Activated CD8-positive, alpha-beta memory T cell treated with anti-CD3 and anti-CD28 coated beads for 4 hours (primary cell): ENCODE measurements around the gene TFE3.

Source experiments
- DNase-seq, 2 donors: peaks; one replicate each; pipeline ENCODE4 v3.0.0-alpha.2; 2020; ENCODE audit warnings: low read depth in 2 of 2

Gene TFE3

GRCh38 chrX:49060914-49061313 is 17.8 kb upstream of the TFE3 start:
- DNase-seq: no peak

- DNase-seq: no peak
Measured at GRCh38 chrX:49059681-49060085, 16.5 kb upstream of the TFE3 start.

DNA sequence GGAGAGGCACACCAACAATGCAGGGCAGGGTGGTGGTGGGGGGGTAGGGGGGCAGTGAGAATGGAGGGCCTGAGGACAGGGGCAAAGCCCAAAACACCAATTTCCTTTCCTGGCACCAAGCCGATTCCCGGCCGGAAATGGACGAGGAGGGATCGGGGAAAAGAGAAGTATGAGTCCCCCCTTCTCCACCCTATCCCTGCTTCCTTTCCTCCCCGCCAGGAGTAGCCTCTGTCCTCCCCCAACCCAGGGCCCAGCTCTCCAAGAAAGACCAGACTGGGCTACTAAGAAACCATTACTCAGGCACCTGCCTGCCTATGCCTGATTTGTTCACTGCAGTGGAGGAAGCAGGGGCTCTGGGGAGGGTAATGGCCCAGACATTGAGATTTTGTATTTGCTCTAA is 16.0 kb upstream of the TFE3 start:
- no peak for DNase-seq

GRCh38 chrX:49058794-49059193 is 15.6 kb upstream of the TFE3 start, which contains the start of gene CCDC120:
TSS of gene CCDC120 (plus strand) at chrX:49058999. CDS start at chrX:49062042, 3,043 bp downstream.
- DNase-seq: no peak

DNA sequence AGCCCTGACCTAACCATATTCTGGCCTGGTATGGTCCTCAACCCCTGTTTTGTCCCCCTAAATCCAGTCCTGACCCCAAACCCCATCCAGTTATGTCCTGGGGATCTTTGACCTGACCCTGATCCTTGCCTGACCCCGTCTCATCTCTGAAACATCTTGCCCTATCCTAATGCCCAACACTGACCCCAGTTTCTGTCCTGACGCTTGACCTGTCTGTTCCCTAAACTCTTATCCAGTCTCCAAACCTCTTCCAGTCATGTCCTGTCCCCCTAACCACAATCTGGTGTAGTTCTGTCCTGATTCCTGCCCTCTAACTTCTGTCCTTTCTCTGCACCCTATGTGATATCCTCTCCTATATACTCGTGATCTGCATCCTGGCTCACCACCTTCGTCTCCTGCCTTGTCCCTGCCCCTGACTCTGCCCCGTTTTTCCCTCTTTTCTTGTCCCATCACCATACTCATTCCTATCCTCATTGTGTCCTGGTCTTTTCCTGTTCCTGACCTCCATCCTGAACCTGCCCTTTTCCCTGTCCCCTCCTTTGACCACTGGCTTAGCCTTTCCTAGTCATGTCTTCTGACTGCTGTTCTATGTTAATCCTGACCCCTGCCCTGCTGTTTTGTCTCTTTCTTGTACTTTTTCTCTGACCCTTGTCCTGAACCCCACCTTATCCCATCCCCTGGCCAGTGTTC is 11.1 kb upstream of the TFE3 start:
- no peak for DNase-seq

DNA sequence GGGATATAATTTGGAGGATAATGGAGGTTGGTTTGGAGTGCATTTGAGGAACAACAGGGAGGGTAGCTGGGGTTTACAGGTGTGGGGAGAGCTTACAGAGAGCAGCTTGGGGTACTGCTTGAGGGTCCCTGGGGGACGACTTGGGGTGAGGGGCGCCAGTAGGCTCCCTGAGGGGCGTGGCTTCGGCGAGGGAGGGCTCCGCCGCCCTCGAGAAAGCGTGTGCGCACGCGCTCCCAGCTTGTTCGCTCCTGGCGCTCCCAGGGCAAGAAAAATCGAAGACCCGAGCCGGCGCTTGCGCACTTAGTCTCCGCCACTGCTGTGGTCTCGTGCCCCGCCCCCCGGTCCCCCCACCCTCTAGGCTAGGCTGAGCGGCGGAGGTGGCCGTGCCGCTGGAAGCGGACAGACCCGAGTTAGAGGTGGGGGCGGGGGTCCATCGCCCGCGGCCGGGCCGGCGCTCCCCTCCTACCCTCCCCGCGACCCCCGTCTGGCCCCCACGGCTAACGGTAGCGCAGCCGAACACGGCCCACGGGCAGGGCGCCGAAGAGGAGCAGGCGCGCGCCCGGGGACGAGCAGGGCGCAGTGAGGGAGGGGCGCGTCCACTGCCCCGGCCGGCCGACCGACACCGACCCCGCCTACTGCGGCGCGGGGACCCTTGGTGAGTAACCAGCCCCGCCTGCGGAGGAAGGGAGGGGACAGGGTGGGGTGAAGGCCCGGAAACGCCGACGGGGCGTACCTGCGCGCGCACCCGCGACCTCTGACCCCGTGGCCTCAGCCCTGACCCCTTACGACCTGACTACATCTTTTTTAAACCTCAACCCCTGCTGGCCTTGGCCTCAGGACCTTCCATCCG is 10.3 kb upstream of the TFE3 start:
- DNase-seq: peak; percentile 33 to 39

- no peak for DNase-seq
Measured at GRCh38 chrX:49043987-49044281, 777 bp upstream of the TFE3 start.

- DNase-seq: no peak
Measured at GRCh38 chrX:49042581-49043219, 457 bp downstream of the TFE3 start.

DNA sequence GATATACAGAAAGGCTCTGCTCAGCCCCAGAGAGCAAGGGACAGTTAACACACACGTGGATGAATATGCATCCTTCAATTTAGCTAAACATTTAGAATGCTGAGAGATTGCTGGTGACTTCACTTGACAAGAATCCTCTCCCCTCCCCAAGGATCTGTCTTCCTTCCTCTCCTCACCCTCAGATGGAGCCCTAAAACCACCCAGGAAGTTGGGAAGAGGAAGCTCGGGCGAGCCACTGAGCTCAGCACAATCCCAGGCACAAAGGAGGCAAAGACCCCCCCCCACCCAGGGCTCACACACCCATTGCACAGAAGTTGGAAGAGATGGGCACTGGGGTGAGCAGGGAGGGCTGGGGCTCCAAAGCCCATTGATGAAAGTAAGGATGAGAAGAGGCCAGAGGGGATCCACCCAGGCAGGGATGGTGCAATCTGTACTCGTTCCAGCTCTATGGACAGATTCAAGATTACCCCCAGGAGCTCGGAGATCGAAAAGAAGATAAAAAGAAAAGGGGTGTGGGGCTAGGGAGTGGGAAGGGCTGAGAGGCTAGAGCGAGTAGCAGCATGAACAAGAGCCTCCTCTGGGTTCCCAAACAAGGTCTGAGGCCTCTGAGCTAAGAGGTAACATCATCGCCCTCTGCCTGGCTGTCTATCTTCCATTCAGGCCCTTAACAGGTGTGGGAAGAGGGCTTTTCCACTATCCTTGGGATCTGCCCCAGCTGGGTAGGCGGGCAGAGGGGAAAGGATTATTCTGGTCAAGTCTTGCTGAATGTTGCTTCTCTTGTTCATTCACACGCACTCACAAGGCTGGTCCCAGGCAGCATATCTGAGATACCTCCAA is 1.2 kb downstream of the TFE3 start:
- no peak for DNase-seq

DNA sequence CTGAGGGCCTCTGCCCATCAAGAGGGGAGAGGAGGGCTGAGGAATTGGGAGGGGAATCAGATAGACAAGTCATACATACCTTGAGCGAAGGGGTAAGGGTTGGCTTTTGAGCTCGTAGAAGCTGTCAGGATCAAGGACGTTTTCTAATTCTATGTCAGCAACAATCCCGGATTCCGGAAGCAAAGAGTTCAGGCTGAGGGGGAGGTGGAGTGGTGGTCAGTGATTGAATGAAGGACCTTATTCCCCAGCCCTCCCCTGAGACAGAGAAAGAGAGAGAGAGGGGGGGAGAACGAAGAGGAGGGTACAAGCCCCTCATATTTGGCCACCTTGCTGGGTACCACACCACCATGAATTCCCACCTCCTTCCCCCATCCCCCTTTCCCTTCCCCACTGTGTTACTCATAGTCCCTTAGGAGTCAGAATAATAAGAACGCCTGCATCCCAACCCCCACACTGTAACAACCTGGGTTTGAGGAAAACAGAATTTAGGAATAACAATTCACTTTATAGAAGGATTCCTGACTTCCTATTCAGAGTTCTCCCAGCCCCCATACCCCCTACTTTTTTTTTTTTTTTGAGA is 2.7 kb downstream of the TFE3 start:
- no peak for DNase-seq

- peak; percentile 10 to 26 for DNase-seq
Measured at GRCh38 chrX:49039598-49040375, 3.4 kb downstream of the TFE3 start.

GRCh38 chrX:49037883-49038475 is 5.2 kb downstream of the TFE3 start:
- no peak for DNase-seq

DNA sequence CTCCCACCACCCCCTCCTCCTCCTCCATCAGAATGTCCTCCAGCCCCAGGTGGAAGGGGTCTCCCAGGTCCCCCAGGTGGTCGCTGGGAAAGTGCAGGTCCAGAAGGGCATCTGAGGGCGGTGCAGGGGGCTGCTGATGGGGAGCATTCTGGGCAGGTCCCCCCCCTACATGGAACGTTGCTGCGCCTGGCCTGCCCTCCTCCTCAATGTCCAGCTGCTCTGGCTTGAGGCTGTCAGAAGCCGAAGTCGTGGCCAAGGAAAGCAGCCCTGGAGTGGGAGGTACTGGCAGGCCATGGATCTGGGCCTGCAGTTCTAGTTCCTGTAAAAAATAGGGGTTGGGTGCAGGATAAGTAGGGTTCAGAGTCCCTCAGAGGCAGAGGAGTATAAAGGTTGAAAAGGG is 12.9 kb downstream of the TFE3 start:
- no peak for DNase-seq

GRCh38 chrX:49029876-49030275 is 13.3 kb downstream of the TFE3 start:
- DNase-seq: no peak

DNA sequence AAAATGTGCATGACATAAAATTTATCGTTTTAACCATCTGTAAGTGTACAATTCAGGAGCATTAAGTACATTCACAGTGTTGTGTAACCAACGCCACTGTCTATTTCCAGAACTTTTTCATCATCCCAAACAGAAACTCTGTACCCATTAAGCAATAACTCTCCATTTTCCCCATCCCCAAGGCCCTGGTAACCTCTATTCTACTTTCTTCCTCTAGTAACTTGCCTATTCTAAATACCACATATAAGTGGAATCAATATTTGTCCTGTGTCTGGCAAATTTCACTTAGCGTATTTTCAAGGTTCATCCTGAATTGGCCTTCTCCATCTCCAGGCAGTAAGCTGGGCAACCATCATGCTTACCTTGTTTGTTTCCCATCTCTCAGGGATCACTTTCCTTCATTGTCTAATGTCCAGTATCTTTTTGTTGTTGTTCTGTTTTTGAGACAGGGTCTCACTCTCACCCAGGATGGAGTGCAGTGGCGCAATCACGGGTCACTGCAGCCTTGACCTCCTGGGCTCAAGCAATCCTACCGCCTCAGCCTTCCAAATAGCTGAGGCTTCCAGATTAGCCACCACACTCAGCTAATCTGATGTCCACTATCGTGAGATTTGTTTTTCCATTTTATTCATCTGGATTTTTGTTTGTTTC is 23.4 kb downstream of the TFE3 start:
- DNase-seq: no peak

DNA sequence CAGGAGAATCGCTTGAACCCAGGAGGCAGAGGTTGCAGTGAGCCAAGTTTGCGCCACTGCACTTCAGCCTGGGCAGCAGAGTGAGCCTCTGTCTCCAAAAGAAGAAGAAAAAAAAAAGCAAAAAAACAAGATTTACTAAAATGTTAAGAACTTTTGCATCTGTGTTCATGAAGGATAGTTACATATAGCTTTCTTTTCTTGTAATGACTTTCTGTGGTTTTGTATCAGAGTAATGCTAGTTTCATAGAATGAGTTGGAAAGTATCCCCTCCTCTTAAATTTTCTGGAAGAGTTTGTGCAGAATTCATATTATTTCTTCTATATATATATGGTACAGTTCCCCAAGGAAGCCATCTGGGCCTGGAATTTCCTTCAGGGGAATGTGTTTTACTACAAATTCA is 24.1 kb downstream of the TFE3 start:
- no peak for DNase-seq

- DNase-seq: no peak
Measured at GRCh38 chrX:49003696-49004095, 39.5 kb downstream of the TFE3 start.

DNA sequence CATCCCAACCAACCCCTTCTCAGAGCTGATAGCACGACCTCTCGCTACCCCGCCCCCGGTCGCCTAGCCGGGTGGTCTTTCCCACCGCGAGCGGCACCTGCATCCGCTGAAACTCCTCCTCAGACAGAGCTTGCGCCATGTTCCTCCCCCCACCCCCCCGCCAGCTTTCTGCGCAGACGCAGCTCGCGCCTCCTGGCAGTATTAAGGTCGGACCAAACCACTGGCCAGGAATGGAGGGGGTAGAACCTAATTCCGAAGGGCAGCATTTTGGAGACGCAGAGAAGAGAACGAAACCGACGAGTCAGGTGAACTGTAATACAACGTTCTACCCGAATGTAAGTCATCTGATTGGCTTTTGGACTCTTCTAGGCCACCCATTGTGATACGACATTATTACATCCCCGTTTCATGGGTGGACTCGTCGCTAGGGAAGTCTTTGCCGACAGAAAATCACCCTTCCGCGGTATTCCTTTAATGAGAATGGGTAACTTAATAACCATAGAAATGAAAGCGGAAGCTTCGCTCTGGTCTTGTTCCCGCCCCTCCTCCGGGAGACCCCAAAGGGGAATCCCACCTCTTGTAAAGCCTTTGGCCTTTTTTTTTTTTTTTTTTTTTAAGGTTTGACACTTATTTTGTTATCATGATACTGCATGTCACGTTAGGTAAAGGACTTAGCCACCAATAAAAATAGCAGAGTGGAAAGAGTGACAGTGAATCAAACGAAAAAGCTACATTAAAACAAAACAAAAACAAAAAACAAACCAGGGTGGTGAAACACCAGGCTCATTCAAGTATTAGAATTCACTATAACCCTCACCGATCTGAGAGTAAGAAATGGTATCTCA is 40.8 kb downstream of the TFE3 start, which contains the start of gene GRIPAP1:
Gene GRIPAP1 (minus strand): TSS at position 174 of the 845 bp plus-strand sequence. CDS start 35 bp downstream, at position 139.
- peak; percentile 45 to 63 for DNase-seq
